Stimulated activated CD4-positive, alpha-beta T cell treated with anti-CD3 and anti-CD28 coated beads, Interleukin-2, amount 100 ng/mL, for 4 hours (primary cell): ENCODE measurements around the gene COG5.

Experiments
- DNase-seq: peaks from one replicate; pipeline ENCODE4 v3.0.0-alpha.2; 2020; ENCODE audit warnings: low read depth

Gene COG5

GRCh38 chr7:107330478-107330877, 233.2 kb downstream of the COG5 start:
- DNase-seq, result no peak

GRCh38 chr7:107327986-107328569, 235.6 kb downstream of the COG5 start:
- no peak for DNase-seq

- DNase-seq, result no peak
Measured at GRCh38 chr7:107326061-107326460, 237.7 kb downstream of the COG5 start.

GRCh38 chr7:107322015-107322414, 241.7 kb downstream of the COG5 start:
- no peak for DNase-seq

- no peak for DNase-seq
Measured at GRCh38 chr7:107321611-107322010, 242.1 kb downstream of the COG5 start.

GRCh38 chr7:107319724-107320228, 243.9 kb downstream of the COG5 start:
- DNase-seq, result no peak

GRCh38 chr7:107318523-107319160, 245.1 kb downstream of the COG5 start:
- no peak for DNase-seq

- DNase-seq, result no peak
Measured at GRCh38 chr7:107315716-107316220, 248.0 kb downstream of the COG5 start.

- no peak for DNase-seq
Measured at GRCh38 chr7:107313355-107313754, 250.4 kb downstream of the COG5 start.

GRCh38 chr7:107312418-107312817, 251.3 kb downstream of the COG5 start:
- no peak for DNase-seq

GRCh38 chr7:107309296-107309695, 254.4 kb downstream of the COG5 start:
- DNase-seq, result no peak

GRCh38 chr7:107304636-107305035, 259.1 kb downstream of the COG5 start:
- no peak for DNase-seq

- DNase-seq, result no peak
Measured at GRCh38 chr7:107304063-107304462, 259.7 kb downstream of the COG5 start.

- no peak for DNase-seq
Measured at GRCh38 chr7:107302250-107302847, 261.4 kb downstream of the COG5 start.

- no peak for DNase-seq
Measured at GRCh38 chr7:107294182-107294581, 269.5 kb downstream of the COG5 start.

GRCh38 chr7:107292591-107292990, 271.1 kb downstream of the COG5 start:
- DNase-seq, result no peak

- DNase-seq, result no peak
Measured at GRCh38 chr7:107291434-107291833, 272.3 kb downstream of the COG5 start.

GRCh38 chr7:107286751-107287621, 276.7 kb downstream of the COG5 start:
- no peak for DNase-seq

- DNase-seq, result no peak
Measured at GRCh38 chr7:107284911-107285479, 278.7 kb downstream of the COG5 start.

- no peak for DNase-seq
Measured at GRCh38 chr7:107277331-107277730, 286.4 kb downstream of the COG5 start.

GRCh38 chr7:107276220-107276827, 287.4 kb downstream of the COG5 start:
- no peak for DNase-seq

GRCh38 chr7:107274506-107274905, 289.2 kb downstream of the COG5 start:
- DNase-seq, result no peak
